HL-60/S4 treated with phorbol 12-myristate 13-acetate at 8.2 ng/mL for 4 days and 3 days (cell line): ENCODE data around the gene RPS2.
"Not testable (repeated sequence)": the region's sequence is repeated elsewhere in the genome, so short reads cannot be mapped to it uniquely, and the experiment has no call there.

Experiments
- in situ Hi-C: fragments of 300-500 bp; cut with MboI; formaldehyde crosslinking; loops from 2 replicates; pipeline ENCODE4 v1.15.0; 2022; ENCODE audit warnings: low sequenced_read_pairs

RPS2 gene

DNA sequence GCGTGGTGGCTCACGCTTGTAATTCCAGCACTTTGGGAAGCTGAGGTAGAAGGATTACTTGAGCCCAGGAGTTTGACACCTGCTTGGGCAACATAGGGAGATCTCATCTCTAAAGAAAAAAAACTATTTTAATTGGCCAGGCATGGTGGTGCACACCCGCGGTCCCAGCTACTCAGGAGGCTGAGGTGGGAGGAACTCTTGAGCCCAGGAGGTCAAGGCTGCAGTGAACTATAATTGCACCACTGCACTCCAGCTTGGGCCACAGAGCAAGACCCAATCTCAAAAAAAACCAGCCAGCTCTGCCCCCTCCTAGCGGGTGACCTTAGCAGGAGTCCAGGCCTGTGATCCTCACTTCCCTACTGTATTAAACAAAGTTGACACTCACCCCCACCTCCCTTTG is 40.5 kb downstream of the RPS2 start:
- in situ Hi-C loops, result no loop called here

DNA sequence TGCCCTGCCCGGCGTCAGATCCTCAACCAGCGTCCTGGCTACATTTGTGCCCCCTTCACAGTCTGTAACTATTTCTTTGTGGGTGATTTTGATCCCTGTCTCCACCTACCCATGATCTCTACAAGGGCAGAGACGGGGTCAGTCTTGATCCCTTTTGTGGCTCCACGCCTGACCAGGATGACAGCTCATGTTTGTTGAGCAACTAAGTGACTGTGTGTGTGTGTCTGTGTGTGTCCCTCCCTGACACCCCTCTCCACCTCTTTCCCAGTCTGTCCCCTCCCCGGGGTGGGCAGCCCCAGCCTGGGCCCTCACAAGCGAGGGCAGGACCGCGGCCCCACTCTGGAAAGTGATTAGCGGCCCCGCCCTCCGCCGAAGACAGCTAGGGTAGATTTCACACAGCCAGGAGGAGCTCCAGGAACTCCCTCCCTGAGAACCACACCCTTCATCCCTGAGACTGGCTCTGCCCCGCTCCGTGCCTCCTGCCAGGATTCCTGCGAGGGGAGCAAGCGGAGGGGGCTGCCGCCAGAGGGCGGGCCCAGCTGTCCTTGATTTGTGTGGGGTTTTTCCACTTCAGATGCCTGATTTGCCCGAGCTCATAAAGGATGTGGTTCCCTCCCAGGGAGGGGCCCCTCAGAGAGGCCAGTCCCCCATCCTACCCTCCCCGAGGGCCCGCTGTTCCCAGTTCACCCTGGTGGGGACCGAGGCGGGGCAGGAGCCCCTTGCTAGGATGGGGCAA is 41.2 kb downstream of the RPS2 start:
- in situ Hi-C loops, result no loop called here

DNA sequence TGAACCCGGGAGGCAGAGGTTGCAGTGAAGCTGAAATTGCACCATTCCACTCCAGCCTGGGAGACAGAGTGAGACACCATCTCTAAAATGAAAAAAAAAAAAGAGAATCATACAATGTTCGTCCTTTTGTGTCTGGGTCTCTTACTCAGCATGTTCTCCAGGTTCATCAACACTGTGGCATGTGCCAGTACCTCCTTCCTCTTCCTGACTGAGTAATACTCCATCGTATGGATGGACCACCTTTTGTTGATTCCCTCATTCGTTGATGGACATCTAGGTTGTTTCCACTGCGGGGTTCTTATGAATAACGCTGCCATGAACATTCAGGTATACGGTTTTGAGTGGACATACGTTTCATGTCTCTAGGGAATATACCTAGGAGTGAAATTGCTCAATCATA is 42.3 kb downstream of the RPS2 start:
- in situ Hi-C loops, result no loop called here

DNA sequence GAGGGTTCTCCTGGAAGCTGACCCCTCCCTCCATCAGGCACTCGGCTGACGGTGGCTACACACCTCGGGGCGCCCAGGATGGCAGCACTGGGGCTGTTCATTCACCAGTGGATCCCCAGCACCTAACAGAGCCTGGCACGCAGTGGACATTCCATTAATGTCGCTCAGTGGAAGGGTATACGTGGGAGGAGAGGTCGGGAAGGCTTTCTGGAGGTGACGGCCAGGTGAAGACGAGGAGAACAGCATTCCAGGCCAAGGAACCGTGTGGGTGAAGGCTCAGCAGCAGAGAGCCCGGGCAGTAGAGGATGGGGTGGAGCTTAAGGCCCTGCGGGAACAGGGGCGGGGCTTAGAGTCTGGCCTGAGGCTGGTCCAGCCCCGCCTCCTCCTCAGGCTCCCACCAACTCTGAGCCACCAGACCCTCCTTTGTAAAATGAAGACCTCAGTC is 43.9 kb downstream of the RPS2 start:
- in situ Hi-C loops, result no loop called here

DNA sequence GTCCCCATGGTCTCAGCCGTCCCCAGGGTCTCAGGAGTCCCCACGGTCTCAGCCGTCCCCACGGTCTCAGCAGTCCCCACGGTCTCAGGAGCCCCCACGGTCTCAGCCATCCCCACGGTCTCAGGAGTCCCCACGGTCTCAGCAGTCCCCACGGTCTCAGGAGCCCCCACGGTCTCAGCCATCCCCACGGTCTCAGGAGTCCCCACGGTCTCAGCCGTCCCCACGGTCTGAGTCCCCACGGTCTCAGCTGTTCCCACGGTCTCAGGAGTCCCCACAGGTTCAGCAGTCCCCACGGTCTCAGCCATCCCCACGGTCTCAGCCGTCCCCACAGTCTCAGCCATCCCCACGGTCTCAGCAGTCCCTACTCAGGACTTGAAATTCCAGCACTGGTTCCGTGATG is 44.5 kb downstream of the RPS2 start:
- in situ Hi-C loops, result not testable (repeated sequence)

DNA sequence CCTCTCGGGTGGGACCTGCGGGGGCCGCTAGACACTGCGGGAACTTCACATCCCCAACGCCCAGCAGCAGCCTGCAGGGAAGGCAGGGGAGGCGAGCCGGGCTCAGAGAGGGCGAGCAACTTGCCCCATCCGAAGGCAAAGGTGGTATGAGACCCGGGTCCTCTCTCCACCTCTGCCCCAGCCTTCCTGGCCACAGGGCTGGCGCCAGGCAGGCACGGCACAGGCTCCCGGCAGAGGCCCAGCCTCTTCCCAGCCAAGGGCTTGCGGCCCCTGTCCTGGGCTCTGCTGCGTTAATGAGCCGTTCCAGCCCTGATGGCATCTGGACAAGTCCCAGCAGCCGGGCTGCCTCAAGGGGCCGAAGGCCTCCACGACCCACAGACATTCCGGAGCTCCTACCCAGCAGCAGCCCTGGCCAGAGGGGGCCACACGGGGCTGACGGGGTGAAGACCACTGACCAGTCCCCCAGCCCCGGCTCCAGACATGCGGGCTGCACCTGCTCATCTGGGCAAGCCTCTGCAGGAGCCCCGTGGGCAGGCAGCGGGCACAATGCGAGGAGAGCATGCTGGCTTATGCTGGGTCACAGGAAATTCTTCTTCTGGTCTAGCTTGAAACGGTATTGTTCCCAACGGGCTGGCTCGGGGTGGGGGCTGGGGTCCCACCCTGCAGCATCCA is 45.2 kb downstream of the RPS2 start:
- in situ Hi-C loops, result no loop called here

DNA sequence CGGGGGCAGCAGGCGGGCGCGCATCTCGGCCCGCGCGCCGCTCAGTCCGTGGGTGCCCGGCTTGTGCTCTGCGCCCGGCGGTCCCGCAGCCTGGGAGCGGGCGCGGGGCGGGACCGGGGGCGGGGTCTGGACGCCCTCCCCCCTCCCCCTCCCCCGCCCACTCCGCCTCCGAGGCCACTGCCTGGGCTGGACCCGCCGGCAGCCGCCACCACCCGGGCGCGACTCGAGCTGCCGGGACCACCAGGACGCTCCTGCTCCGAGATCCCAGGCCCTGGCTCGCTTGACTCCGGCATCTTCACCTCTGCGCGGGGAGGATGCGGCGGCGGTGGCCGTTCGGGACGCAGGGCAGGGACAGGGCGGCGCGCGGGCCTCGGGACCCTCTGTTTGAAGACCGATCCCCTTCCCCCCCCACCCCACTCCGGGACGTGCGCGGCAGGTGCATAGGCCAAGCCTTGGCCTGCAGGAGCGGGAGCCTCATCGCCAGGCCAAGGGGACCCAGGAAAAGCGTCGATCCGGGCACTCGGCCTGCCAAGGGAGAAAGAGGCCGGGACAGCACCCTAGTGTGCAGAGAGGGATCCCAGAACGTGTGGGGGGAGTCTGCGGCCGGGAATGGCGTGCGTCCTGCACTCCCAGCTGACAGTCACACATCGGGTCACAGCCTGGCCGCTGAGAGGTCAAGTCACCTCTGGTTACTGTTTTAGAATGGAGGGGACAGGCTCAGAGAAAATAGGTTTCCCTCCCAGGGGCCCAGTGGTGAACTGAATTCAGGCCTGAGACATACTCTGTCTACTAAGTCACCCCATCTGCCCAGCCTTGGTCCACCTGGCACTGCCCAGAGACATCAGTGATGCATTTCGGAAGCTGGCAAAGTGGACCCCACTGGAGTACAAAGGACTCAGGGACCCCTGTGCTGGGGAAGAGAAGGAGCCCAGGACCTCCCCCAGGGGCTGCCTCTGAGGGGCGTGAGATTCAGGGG is 46.0 kb downstream of the RPS2 start, which contains the start of gene HS3ST6:
Gene HS3ST6 (minus strand): TSS at position 65 of the 976 bp plus-strand sequence. CDS start 92 bp downstream, outside the sequence.
- in situ Hi-C loops, result no loop called here

DNA sequence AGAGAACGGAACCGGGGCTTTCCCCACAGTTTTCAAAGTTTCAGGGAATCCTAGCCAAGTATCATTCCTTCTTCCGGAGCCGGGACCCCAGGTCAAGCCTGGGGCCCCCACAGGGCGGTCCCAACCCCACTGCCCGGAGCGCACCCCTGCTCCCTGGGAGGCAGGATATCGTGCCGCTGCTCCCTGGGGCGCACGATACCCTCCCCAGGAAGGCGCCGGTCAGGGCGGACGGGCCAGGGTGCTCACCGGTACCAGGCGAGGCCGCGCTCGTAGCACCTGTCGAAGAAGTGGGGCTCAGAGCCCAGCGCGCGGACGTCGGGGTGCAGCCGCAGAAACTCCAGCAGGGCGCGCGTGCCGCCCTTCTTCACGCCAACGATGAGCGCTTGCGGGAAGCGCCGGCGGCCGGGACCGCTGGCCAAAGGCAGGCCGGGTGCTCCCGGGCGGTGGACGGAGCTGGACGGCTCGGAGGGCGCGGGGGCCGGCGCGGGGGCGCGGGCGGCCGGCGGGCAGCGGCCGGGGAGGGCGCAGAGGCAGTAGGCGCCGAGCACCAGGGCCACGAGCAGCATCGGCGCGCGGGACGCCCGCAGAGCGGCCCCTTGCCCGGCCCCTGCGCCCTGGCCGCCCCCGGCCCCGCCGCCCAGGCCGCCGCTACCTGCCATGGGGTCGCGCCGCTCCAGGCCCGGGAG is 46.8 kb downstream of the RPS2 start:
- in situ Hi-C loops, result no loop called here

DNA sequence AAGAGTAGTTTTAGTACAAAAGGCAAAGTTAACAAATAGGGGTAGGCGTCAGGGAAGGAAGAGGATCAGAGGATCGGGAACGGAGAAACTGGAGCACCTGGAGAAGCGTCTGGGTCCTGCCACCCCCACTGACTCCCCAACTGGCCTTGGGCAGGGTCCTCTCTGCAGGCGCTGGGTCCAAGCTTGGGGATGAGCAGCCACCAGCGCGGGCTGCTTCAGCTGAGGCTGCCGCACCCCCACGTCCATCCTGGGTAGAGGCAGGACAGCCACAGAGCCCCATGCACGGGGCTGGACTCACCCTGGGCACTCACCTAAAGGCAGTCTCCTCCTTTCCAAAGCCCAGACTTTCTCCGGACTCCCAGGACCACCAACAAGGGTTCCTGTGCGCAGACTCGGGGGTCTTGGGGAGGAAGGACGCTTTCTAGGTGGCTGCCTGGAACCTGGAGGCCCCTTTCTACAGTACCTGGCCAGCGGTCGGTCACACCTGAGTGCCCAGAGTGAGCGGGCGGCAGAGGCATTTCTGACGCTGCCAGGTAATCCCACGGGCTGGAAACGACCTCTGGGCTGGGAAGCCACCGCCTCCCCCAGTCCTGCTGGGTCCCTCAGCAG is 47.5 kb downstream of the RPS2 start:
- in situ Hi-C loops, result no loop called here

DNA sequence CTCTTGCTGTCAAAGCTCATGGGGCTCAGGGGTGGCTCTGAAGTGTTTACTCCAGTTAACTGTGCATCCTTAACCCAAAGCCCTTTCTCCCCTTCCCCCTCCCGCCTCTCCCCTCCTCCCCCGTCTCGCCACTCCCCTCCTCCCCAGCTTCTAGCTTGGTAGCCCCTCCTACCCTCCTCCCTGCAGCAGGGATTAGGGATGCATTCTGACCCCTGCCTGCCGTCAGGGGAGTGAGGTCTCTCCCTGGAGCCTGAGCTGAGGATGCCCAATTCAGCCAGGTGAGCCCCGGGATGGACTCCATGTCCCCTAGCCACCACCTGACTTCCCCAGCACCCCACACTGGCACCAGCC is 48.0 kb downstream of the RPS2 start:
- in situ Hi-C loops, result no loop called here

DNA sequence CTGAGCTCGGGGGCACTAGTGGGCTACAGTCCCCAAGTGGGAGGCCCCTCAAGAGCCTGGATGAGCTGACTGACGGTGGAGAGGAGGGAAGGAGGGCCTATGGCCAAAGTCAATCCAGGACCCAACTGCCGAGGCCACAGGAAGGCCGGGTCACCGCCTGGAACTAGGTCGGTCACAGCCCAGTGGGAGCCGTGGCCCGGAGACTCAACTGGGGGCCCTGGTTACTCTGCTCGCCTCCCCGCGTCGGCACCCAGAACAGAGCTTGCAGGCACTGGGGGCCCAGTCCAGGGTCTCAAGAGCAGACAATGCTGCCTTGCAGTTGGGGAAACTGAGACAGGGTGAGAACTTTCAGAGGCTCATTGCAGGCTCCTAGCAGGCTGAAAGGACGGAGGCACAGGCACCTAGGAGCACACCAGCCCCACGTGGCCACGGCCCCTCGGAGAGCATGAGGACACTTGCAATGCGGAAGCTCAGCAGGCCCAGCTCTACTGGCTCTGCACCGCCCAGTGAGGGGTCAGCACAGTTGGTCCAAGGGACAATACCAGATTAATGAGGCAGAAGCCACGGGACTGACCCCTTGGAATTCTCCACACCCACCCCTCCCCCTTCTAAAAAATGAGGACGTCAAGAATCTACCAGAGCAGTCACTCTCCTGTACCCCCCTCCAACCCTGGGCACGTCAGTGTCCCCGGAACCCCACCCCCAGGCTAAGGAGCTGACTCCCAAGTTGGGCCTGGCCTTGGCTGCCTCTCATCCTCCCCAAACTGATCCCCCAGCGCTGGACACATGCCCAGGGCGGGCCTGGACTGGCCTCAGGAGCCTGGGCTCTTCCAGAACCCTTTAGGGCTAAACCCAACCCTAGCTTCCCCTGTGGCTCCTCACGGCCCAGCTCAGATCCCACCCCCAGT is 48.6 kb downstream of the RPS2 start:
- in situ Hi-C loops, result no loop called here

DNA sequence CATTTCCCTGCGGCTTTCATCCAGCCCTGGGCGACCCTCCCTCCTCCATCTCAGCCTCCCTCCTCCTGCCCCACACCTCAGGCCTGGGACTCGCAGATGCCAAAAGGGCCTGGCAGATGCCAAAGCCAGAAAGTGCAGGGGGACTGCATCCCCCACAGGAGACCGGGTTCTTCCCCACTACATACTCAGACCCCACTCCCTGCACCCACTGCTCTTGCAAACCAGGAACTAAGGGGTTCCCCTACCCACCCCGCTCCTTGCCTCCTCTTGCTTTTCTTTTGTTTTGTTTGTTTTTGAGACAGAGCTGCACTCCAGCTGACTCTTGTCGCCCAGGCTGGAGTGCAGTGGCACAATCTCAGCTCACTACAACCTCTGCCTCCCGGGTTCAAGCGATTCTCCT is 49.6 kb downstream of the RPS2 start:
- in situ Hi-C loops, result no loop called here

DNA sequence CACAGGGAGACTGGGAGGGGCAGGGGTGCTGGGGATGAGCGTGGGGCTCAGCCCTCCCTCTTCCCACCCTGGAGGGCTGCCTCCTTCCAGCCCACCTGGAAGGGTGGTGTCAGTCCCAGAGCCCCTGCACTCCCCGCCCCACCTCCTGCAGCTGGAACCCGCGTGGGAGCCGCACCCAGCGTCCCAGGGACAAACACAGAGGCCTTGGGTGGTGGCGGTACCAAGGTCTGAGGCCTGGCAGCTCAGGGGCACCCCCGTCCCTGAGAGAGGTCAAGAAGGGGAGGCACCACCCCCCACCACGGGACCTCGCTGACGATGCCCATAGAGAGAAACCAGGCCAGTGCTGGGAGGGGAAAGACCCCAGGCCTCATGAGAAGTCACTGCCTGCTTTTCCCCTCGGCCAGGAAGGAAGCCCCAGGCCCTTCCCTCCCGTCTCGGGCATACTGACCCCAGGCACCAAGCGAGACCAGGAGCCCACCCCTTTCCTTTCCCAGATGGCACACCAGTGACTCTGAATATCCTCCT is 50.5 kb downstream of the RPS2 start:
- in situ Hi-C loops, result no loop called here

DNA sequence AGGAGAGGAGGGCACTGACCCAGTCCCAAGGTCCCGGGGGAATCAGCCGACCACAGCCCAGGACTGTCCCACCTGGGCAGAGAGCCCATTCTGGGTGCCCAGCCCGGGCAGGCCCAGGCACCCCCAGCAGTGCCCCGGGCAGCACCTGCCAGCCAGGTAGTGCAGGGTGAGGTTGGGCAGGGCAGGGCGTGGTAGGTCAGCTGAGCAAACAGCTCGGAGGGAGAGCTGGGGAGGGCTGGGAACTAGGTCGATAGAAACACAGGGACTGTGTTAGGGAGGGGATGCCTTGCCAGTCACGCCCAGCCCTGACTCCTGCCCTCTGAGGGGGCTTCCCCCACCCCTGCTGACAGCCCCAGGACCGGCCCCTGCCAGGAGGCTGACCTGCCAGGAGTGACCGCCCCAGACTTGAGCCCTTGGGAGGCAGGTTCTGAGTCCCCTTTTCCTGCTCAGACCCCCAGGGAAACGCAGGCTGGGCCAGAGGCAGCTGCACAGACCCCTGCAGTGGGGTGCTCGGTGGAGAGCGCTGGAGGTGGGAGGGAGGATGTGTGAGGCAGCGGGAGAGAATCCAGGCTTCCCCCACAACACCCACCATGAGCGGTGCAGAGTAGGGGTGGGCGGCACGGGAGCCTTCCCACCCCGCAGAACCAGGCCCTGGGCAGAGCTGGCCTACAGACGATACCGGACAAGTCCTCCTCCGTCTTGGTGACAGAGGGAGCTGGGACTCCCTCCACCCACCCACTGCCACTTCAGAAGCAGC is 51.1 kb downstream of the RPS2 start:
- in situ Hi-C loops, result no loop called here

DNA sequence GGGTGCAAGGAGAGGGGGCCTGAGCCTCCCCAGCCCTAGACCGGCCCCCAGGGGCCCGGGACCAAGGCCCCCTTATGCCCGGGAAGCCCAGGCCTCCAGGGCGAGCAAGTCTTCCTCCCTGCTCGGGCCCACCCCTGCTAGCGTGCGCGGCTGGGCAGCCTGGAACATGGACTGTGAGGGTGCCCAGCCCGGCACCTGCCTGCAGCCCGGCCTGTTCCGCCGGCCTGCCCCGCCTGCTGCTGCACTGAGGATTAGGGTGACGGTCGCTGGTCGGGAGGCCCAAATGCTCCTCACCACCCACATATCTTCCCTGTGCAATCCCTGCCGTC is 52.4 kb downstream of the RPS2 start:
- in situ Hi-C loops, result no loop called here
